Osteocyte (in vitro differentiated cells): ENCODE data around the gene PSMB5. TPM values are rescaled to one million over a fixed set of nuclear protein-coding genes. Genes with fewer than 3 reads are reported as not detected.

Experiments used
- DNase-seq: peaks from one replicate; pipeline ENCODE4 v3.0.0; 2021; ENCODE audit warnings: mixed read lengths; ENCODE audit not compliant: unreplicated experiment; ENCODE audit errors: extremely low spot score
- H3K27ac Mint-ChIP-seq: one replicate; pipeline ENCODE4 v1.8.0; 2021; ENCODE audit warnings: mild to moderate bottlenecking, mixed read lengths; ENCODE audit not compliant: unreplicated experiment
- H3K27me3 Mint-ChIP-seq: one replicate; pipeline ENCODE4 v1.8.0; 2021; ENCODE audit warnings: mixed read lengths; ENCODE audit not compliant: unreplicated experiment
- H3K36me3 Mint-ChIP-seq: one replicate; pipeline ENCODE4 v1.8.0; 2021; ENCODE audit warnings: mixed read lengths; ENCODE audit not compliant: unreplicated experiment
- H3K4me1 Mint-ChIP-seq: one replicate; pipeline ENCODE4 v1.8.0; 2021; ENCODE audit warnings: mixed read lengths; ENCODE audit not compliant: unreplicated experiment
- H3K4me3 Mint-ChIP-seq: one replicate; pipeline ENCODE4 v1.8.0; 2021; ENCODE audit warnings: mild to moderate bottlenecking, moderate library complexity, mixed read lengths; ENCODE audit not compliant: unreplicated experiment
- H3K9me3 Mint-ChIP-seq: one replicate; pipeline ENCODE4 v1.8.0; 2021; ENCODE audit warnings: mixed read lengths; ENCODE audit not compliant: unreplicated experiment
- CTCF ChIP-seq: fragments of 200-600 bp; sonication (generic); IDR thresholded peaks from 2 replicates; pipeline ENCODE4 v1.5.0; 2021; ENCODE audit warnings: antibody characterized with exemption, mild to moderate bottlenecking, moderate library complexity
- total RNA-seq: library from RNA; stranded (reverse); gene quantifications from 2 replicates; pipeline ENCODE4 v1.2.1, GENCODE V29; 2021

Gene PSMB5
- total RNA-seq, 1 donor from 2014 or later = 147 TPM

GRCh38 chr14:23052182-23052623, 17.5 kb upstream of the PSMB5 start:
- DNase-seq = no peak
- TF ChIP-seq CTCF = no peak

GRCh38 chr14:23051141-23052057, 16.7 kb upstream of the PSMB5 start:
- Mint-ChIP-seq H3K4me1 (peaks cover 20% of the 10 kb centered on the region), H3K27ac (no peak overlapping the region), H3K4me3 (no peak overlapping the region), H3K9me3 (no peaks in the 10 kb centered on the region), H3K27me3 (no peaks in the 10 kb centered on the region), H3K36me3 (peaks cover 2% of the 10 kb centered on the region)
- DNase-seq = no peak
- TF ChIP-seq CTCF = no peak

More at GRCh38 chr14:23052182-23052623, 17.5 kb upstream of the PSMB5 start:
- Mint-ChIP-seq H3K9me3 (no peaks in the 10 kb centered on the region), H3K36me3 (peaks cover 2% of the 10 kb centered on the region), H3K27me3 (no peaks in the 10 kb centered on the region), H3K4me1 (peaks cover 21% of the 10 kb centered on the region), H3K27ac (no peak overlapping the region), H3K4me3 (no peak overlapping the region)

GRCh38 chr14:23049011-23049410, 14.3 kb upstream of the PSMB5 start:
- no peaks in the 10 kb centered on the region for H3K27me3 Mint-ChIP-seq
- no peaks in the 10 kb centered on the region for H3K36me3 Mint-ChIP-seq
- H3K4me3 Mint-ChIP-seq = no peak overlapping the region
- DNase-seq = no peak
- H3K4me1 Mint-ChIP-seq = peaks cover 15% of the 10 kb centered on the region
- H3K27ac Mint-ChIP-seq = no peak overlapping the region
- TF ChIP-seq CTCF = no peak
- no peaks in the 10 kb centered on the region for H3K9me3 Mint-ChIP-seq

- DNase-seq = no peak
- Mint-ChIP-seq H3K4me3 (no peak overlapping the region), H3K27me3 (no peaks in the 10 kb centered on the region), H3K27ac (peak overlapping the region; percentile 82), H3K36me3 (no peaks in the 10 kb centered on the region), H3K4me1 (peaks cover 15% of the 10 kb centered on the region), H3K9me3 (no peaks in the 10 kb centered on the region)
- TF ChIP-seq CTCF = no peak
Measured at GRCh38 chr14:23047751-23048693, 13.3 kb upstream of the PSMB5 start.
